NCI-H1092 treated with DMSO at 0.1 percent for 48 hours (cell line): Measurements from ENCODE around the gene LGALS7.

Experiments used
- DNase-seq: peaks from one replicate; lab custom pipeline; 2025; lab: John Stamatoyannopoulos, UW

LGALS7 gene

GRCh38 chr19:38739440-38740256 is 33.7 kb downstream of the LGALS7 start:
- no peak for DNase-seq

- no peak for DNase-seq
These were observed 35.2 kb downstream of the LGALS7 start for GRCh38 chr19:38737921-38738737.

GRCh38 chr19:38737281-38737865 is 35.9 kb downstream of the LGALS7 start:
- DNase-seq, result no peak

GRCh38 chr19:38736413-38737280 is 36.7 kb downstream of the LGALS7 start:
- DNase-seq, result no peak

GRCh38 chr19:38736036-38736412 is 37.3 kb downstream of the LGALS7 start:
- DNase-seq, result no peak

- no peak for DNase-seq
These were observed 38.0 kb downstream of the LGALS7 start for GRCh38 chr19:38735257-38735686.

GRCh38 chr19:38734426-38735256 is 38.7 kb downstream of the LGALS7 start:
- no peak for DNase-seq

- no peak for DNase-seq
These were observed 39.2 kb downstream of the LGALS7 start for GRCh38 chr19:38734176-38734425.

GRCh38 chr19:38733493-38734175 is 39.7 kb downstream of the LGALS7 start:
- no peak for DNase-seq

GRCh38 chr19:38733241-38733492 is 40.1 kb downstream of the LGALS7 start:
- no peak for DNase-seq

GRCh38 chr19:38731654-38732301 is 41.5 kb downstream of the LGALS7 start:
- DNase-seq, result no peak

- DNase-seq, result no peak
These were observed 42.4 kb downstream of the LGALS7 start for GRCh38 chr19:38730731-38731589.

- DNase-seq, result no peak
These were observed 42.9 kb downstream of the LGALS7 start for GRCh38 chr19:38730470-38730730.

- DNase-seq, result no peak
These were observed 43.5 kb downstream of the LGALS7 start for GRCh38 chr19:38729653-38730469.

GRCh38 chr19:38728752-38729541 is 44.4 kb downstream of the LGALS7 start:
- no peak for DNase-seq

- DNase-seq, result no peak
These were observed 45.3 kb downstream of the LGALS7 start for GRCh38 chr19:38727868-38728660.

- DNase-seq, result no peak
These were observed 45.9 kb downstream of the LGALS7 start for GRCh38 chr19:38727306-38727867.
